H9 (cell line): ENCODE data around the gene PSMA4. TPM values are rescaled to one million over a fixed set of nuclear protein-coding genes. Genes with fewer than 3 reads are reported as not detected.

ENCODE experiments used
- DNase-seq: peaks from one replicate; pipeline ENCODE4 v3.0.0-alpha.2; 2017
- H2AFZ ChIP-seq: one replicate; pipeline ENCODE4 v1.6.1; 2013; ENCODE audit warnings: mild to moderate bottlenecking, low read length, control low read depth, moderate library complexity
- H2AK5ac ChIP-seq: 2 replicates; pipeline ENCODE4 v1.6.1; 2013; ENCODE audit warnings: low read length, control low read depth, mixed read lengths; ENCODE audit not compliant: insufficient read length
- H2BK120ac ChIP-seq: one replicate; pipeline ENCODE4 v1.6.1; 2013; ENCODE audit warnings: low read depth, mild to moderate bottlenecking, low read length, control low read depth, inconsistent platforms; ENCODE audit not compliant: poor library complexity, severe bottlenecking
- H2BK12ac ChIP-seq: 2 replicates; pipeline ENCODE4 v1.6.1; 2013; ENCODE audit warnings: low read length, control low read depth, mixed read lengths, low read depth; ENCODE audit not compliant: insufficient read length
- H2BK15ac ChIP-seq: 2 replicates; pipeline ENCODE4 v1.6.1; 2013; ENCODE audit warnings: low read depth, low read length, control low read depth
- H2BK20ac ChIP-seq: one replicate; pipeline ENCODE4 v1.6.1; 2013; ENCODE audit warnings: low read depth, mild to moderate bottlenecking, low read length, control low read depth, inconsistent platforms; ENCODE audit not compliant: poor library complexity, severe bottlenecking
- H2BK5ac ChIP-seq: 2 replicates; pipeline ENCODE4 v1.6.1; 2013; ENCODE audit warnings: low read length, control low read depth, mixed read lengths; ENCODE audit not compliant: insufficient read length
- H3K14ac ChIP-seq: 2 replicates; pipeline ENCODE4 v1.6.1; 2013; ENCODE audit warnings: low read length, control low read depth; ENCODE audit not compliant: insufficient read depth
- H3K18ac ChIP-seq: 2 replicates; pipeline ENCODE4 v1.6.1; 2013; ENCODE audit warnings: low read depth, mild to moderate bottlenecking, mixed read lengths, low read length, control low read depth; ENCODE audit not compliant: insufficient read length
- H3K23ac ChIP-seq: 2 replicates; pipeline ENCODE4 v1.6.1; 2013; ENCODE audit warnings: low read length, control low read depth, mixed read lengths, low read depth; ENCODE audit not compliant: insufficient read length
- H3K23me2 ChIP-seq: 2 replicates; pipeline ENCODE4 v1.6.1; 2013; ENCODE audit warnings: low read depth, mild to moderate bottlenecking, mixed read lengths, low read length, control low read depth; ENCODE audit not compliant: insufficient read length, poor library complexity, severe bottlenecking
- H3K27ac ChIP-seq: 2 replicates; pipeline ENCODE4 v1.5.1; 2013; ENCODE audit warnings: low read length, control low read depth, mixed read lengths, low read depth; ENCODE audit not compliant: insufficient read length
- H3K27me3 ChIP-seq: 2 replicates; pipeline ENCODE4 v1.6.1; 2013; ENCODE audit warnings: low read length, control low read depth, inconsistent platforms; ENCODE audit not compliant: insufficient read depth
- H3K4ac ChIP-seq: 2 replicates; pipeline ENCODE4 v1.6.1; 2013; ENCODE audit warnings: low read depth, mild to moderate bottlenecking, control low read depth, inconsistent platforms, low read length, moderate library complexity
- H3K4me1 ChIP-seq: 2 replicates; pipeline ENCODE4 v1.6.1; 2013; ENCODE audit warnings: low read length, control low read depth, inconsistent platforms; ENCODE audit not compliant: insufficient read depth
- H3K4me2 ChIP-seq: 2 replicates; pipeline ENCODE4 v1.6.1; 2013; ENCODE audit warnings: low read length, control low read depth, mixed read lengths; ENCODE audit not compliant: insufficient read length, insufficient read depth
- H3K56ac ChIP-seq: 2 replicates; pipeline ENCODE4 v1.6.1; 2013; ENCODE audit warnings: low read depth, mild to moderate bottlenecking, mixed read lengths, low read length, control low read depth; ENCODE audit not compliant: insufficient read length
- H3K79me1 ChIP-seq: 2 replicates; pipeline ENCODE4 v1.6.1; 2013; ENCODE audit warnings: low read depth, mild to moderate bottlenecking, moderate library complexity, low read length, control low read depth, inconsistent platforms; ENCODE audit not compliant: insufficient read depth, poor library complexity, severe bottlenecking
- H3K79me2 ChIP-seq: 2 replicates; pipeline ENCODE4 v1.6.1; 2013; ENCODE audit warnings: low read length, control low read depth, inconsistent platforms; ENCODE audit not compliant: insufficient read depth
- H3K9ac ChIP-seq: 2 replicates; pipeline ENCODE4 v1.6.1; 2013; ENCODE audit warnings: low read length, control low read depth, mixed read lengths; ENCODE audit not compliant: insufficient read length; ENCODE audit errors: extremely low read depth
- H3K9me3 ChIP-seq: one replicate; pipeline ENCODE4 v1.6.1; 2013; ENCODE audit warnings: low read depth, low read length, inconsistent platforms; ENCODE audit not compliant: control insufficient read depth
- H3T11ph ChIP-seq: one replicate; pipeline ENCODE4 v1.6.1; 2013; ENCODE audit warnings: mild to moderate bottlenecking, low read length, control low read depth, inconsistent platforms
- H4K20me1 ChIP-seq: one replicate; pipeline ENCODE4 v1.6.1; 2013; ENCODE audit not compliant: control insufficient read depth, insufficient read length, insufficient read depth
- H4K5ac ChIP-seq: 2 replicates; pipeline ENCODE4 v1.6.1; 2013; ENCODE audit warnings: low read depth, mild to moderate bottlenecking, mixed read lengths, low read length, control low read depth; ENCODE audit not compliant: insufficient read length
- H4K8ac ChIP-seq: replicated peaks from 2 replicates; pipeline ENCODE4 v1.6.1; 2013; ENCODE audit warnings: low read length, control low read depth, mixed read lengths, low read depth; ENCODE audit not compliant: insufficient read length
- H4K91ac ChIP-seq: 2 replicates; pipeline ENCODE4 v1.6.1; 2013; ENCODE audit warnings: low read depth, mild to moderate bottlenecking, moderate library complexity, mixed read lengths, low read length, control low read depth; ENCODE audit not compliant: insufficient read length
- H3K27ac Mint-ChIP-seq, 3 experiments: 2 replicates in 2 of 3; 3 replicates in 1 of 3; pipeline ENCODE4 v1.8.0; 2020 to 2021; ENCODE audit warnings: mixed read lengths in 3 of 3, mild to moderate bottlenecking in 1 of 3, moderate library complexity in 1 of 3
- H3K27me3 Mint-ChIP-seq: 2 replicates; pipeline ENCODE4 v1.8.0; 2021; ENCODE audit warnings: low read depth, mild to moderate bottlenecking, moderate library complexity, mixed read lengths
- H3K36me3 Mint-ChIP-seq, 3 experiments: 2 replicates in 2 of 3; 3 replicates in 1 of 3; pipeline ENCODE4 v1.8.0; 2020 to 2021; ENCODE audit warnings: low read depth in 3 of 3, mixed read lengths in 3 of 3; ENCODE audit not compliant: insufficient read depth in 1 of 3
- H3K4me1 Mint-ChIP-seq, 2 experiments: 2 replicates each; pipeline ENCODE4 v1.8.0; 2020; ENCODE audit warnings: mixed read lengths in 2 of 2
- H3K4me3 Mint-ChIP-seq, 2 experiments: 2 replicates in 1 of 2; 3 replicates in 1 of 2; pipeline ENCODE4 v1.8.0; 2020 to 2021; ENCODE audit warnings: mild to moderate bottlenecking in 2 of 2, mixed read lengths in 2 of 2, moderate library complexity in 1 of 2
- H3K9me3 Mint-ChIP-seq, 2 experiments: 2 replicates in 1 of 2; 3 replicates in 1 of 2; pipeline ENCODE4 v1.8.0; 2020; ENCODE audit warnings: mild to moderate bottlenecking in 2 of 2, mixed read lengths in 2 of 2, moderate library complexity in 1 of 2
- CTCF ChIP-seq: fragments of 200-600 bp; sonication (generic); conservative IDR thresholded peaks from 3 replicates; pipeline ENCODE4 v1.8.0; 2021; ENCODE audit warnings: antibody characterized with exemption, mild to moderate bottlenecking
- total RNA-seq: library from RNA; stranded (reverse); gene quantifications from 2 replicates; pipeline ENCODE4 v1.2.1, GENCODE V29; 2021

PSMA4 gene
- total RNA-seq, 1 experiment from 2014 or later: 333 TPM

GRCh38 chr15:78599189-78599588 is 58.9 kb downstream of the PSMA4 start:
- Mint-ChIP-seq H3K27ac (no peak overlapping the region), H3K4me1 (peaks cover 0 to 4% of the 10 kb centered on the region in 2 experiments; a peak in 2 of 4 replicates)

More at GRCh38 chr15:78599189-78599588, 58.9 kb downstream of the PSMA4 start:
- H3K27ac ChIP-seq: no peak overlapping the region
- no peak overlapping the region for H2BK5ac ChIP-seq
- no peak overlapping the region for H3K14ac ChIP-seq
- H3K4ac ChIP-seq: no peak overlapping the region
- no peaks in the 10 kb centered on the region for H3K9me3 ChIP-seq
- H3K23me2 ChIP-seq: no peaks in the 10 kb centered on the region
- H4K5ac ChIP-seq: no peak overlapping the region
- H2BK15ac ChIP-seq: no peak overlapping the region
- Mint-ChIP-seq H3K36me3 (peaks cover 14 to 18% (median 15%) of the 10 kb centered on the region in 3 experiments; a peak in 6 of 7 replicates), H3K27me3 (no peaks in the 10 kb centered on the region; the same call in 1 of the 2 replicates), H3K4me3 (no peak overlapping the region), H3K9me3 (peaks cover 0 to 1% of the 10 kb centered on the region in 2 experiments; a peak in 2 of 5 replicates)
- no peaks in the 10 kb centered on the region for H4K20me1 ChIP-seq
- H3K23ac ChIP-seq: no peak overlapping the region
- DNase-seq: no peak
- TF ChIP-seq CTCF: no peak
- no peaks in the 10 kb centered on the region for H3K4me1 ChIP-seq
- H2BK12ac ChIP-seq: no peak overlapping the region
- no peak overlapping the region for H2AK5ac ChIP-seq
- no peaks in the 10 kb centered on the region for H3K79me2 ChIP-seq
- no peak overlapping the region for H3K18ac ChIP-seq
- no peak overlapping the region for H3T11ph ChIP-seq
- H3K56ac ChIP-seq: no peak overlapping the region
- no peak overlapping the region for H3K4me2 ChIP-seq
- no peaks in the 10 kb centered on the region for H3K27me3 ChIP-seq
- no peak overlapping the region for H2BK20ac ChIP-seq
- no peak overlapping the region for H3K9ac ChIP-seq
- H2BK120ac ChIP-seq: no peak overlapping the region
- H4K91ac ChIP-seq: no peak overlapping the region
- H4K8ac ChIP-seq: no peak overlapping the region
- no peak overlapping the region for H2AFZ ChIP-seq
- no peaks in the 10 kb centered on the region for H3K79me1 ChIP-seq

Other genes with a start within 250 kb of the PSMA4 start
- gene SKIC8, start 240.8 kb upstream of the PSMA4 start, total RNA-seq: 43.8 and 45.6 TPM in 2 replicates
- gene CRABP1, start 200.1 kb upstream of the PSMA4 start, total RNA-seq: 93.0 and 93.1 TPM in 2 replicates
- gene IREB2, start 102.2 kb upstream of the PSMA4 start, total RNA-seq: 87.6 and 93.3 TPM in 2 replicates
- 2.4 and 3.1 TPM in 2 replicates for gene HYKK, start 32.9 kb upstream of the PSMA4 start, total RNA-seq
- gene CHRNA5, start 25.1 kb downstream of the PSMA4 start, total RNA-seq: 16.5 and 21.6 TPM in 2 replicates
- gene CHRNA3, start 80.6 kb downstream of the PSMA4 start, total RNA-seq: 0.81 and 1.1 TPM in 2 replicates
- 1.9 TPM in 2 replicates for gene CHRNB4, start 100.8 kb downstream of the PSMA4 start, total RNA-seq